Right kidney (tissue), 9 donors: ENCODE results near the gene AUH.
"Not testable (repeated sequence)": the region's sequence is repeated elsewhere in the genome, so short reads cannot be mapped to it uniquely, and the experiment has no call there.

Experiments used
- DNase-seq: peaks from one replicate; pipeline ENCODE4 v3.0.0-alpha.2; 2016
- long read RNA-seq, 8 donors: transcript quantifications; one replicate each; lab custom pipeline, GENCODE V29; 2026

The AUH gene, protein sequence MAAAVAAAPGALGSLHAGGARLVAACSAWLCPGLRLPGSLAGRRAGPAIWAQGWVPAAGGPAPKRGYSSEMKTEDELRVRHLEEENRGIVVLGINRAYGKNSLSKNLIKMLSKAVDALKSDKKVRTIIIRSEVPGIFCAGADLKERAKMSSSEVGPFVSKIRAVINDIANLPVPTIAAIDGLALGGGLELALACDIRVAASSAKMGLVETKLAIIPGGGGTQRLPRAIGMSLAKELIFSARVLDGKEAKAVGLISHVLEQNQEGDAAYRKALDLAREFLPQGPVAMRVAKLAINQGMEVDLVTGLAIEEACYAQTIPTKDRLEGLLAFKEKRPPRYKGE
- long read RNA-seq, donor 1, transcript AUH-202 (10 exons, 1,577 nt), result major isoform, 12 of 17 reads
- long read RNA-seq, donor 1, partial matches to known transcripts, result 5 of 17 reads
- long read RNA-seq, donor 1, other reads (novel, unspliced or antisense), result 0 of 17 reads
- long read RNA-seq, donor 2, transcript AUH-202 (10 exons, 1,577 nt), result major isoform, 13 of 20 reads
- long read RNA-seq, donor 2, partial matches to known transcripts, result 7 of 20 reads
- long read RNA-seq, donor 2, other reads (novel, unspliced or antisense), result 0 of 20 reads
- long read RNA-seq, donor 3, transcript AUH-202 (10 exons, 1,577 nt), result major isoform, 10 of 11 reads
- long read RNA-seq, donor 3, partial matches to known transcripts, result 0 of 11 reads
- long read RNA-seq, donor 3, other reads (novel, unspliced or antisense), result 0 of 11 reads
- long read RNA-seq, donor 4, transcript AUH-202 (10 exons, 1,577 nt), result major isoform, 9 of 9 reads
- long read RNA-seq, donor 4, partial matches to known transcripts, result 0 of 9 reads
- long read RNA-seq, donor 4, other reads (novel, unspliced or antisense), result 0 of 9 reads
- long read RNA-seq, donor 5, transcript AUH-202 (10 exons, 1,577 nt), result major isoform, 22 of 29 reads
- long read RNA-seq, donor 5, partial matches to known transcripts, result 7 of 29 reads
- long read RNA-seq, donor 5, other reads (novel, unspliced or antisense), result 0 of 29 reads
- long read RNA-seq, donor 6, transcript AUH-202 (10 exons, 1,577 nt), result major isoform, 19 of 25 reads
- long read RNA-seq, donor 6, partial matches to known transcripts, result 6 of 25 reads
- long read RNA-seq, donor 6, other reads (novel, unspliced or antisense), result 0 of 25 reads
- long read RNA-seq, donor 7, transcript AUH-202 (10 exons, 1,577 nt), result major isoform, 16 of 25 reads
- long read RNA-seq, donor 7, partial matches to known transcripts, result 9 of 25 reads
- long read RNA-seq, donor 7, other reads (novel, unspliced or antisense), result 0 of 25 reads
- long read RNA-seq, donor 8, transcript AUH-202 (10 exons, 1,577 nt), result major isoform, 16 of 17 reads
- long read RNA-seq, donor 8, partial matches to known transcripts, result 0 of 17 reads
- long read RNA-seq, donor 8, other reads (novel, unspliced or antisense), result 0 of 17 reads

DNA sequence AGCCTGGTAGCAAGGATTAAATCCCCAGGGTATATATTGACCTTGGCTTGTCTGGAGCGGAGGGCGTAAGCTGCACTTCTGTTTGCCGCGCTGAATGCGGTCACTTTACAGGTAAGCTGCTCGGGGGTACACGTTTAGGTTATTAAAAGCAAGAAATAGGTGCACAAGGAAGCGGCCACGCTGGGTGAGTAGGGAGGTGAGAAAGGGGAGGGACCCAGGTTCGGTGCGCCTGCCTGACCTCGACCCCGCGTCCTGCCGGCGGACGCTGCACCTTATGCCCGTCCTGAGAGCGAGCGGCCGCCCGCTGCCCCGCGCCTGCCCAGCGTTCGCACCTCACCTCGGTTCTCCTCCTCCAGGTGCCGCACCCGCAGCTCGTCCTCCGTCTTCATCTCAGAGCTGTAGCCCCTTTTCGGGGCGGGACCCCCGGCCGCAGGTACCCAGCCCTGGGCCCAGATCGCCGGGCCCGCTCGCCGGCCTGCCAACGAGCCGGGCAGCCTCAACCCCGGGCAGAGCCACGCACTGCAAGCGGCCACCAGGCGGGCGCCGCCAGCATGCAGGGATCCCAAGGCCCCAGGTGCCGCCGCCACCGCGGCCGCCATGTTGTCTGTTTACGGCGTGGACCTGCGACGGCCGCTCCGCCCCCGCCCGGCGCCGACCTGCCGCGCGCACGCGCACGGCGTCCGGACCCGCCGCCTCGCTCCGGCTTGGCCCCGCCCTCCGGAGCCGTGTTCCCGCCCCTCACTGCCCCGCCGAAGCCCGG is at the start of gene AUH:
Gene AUH (minus strand): TSS at position 628 of the 760 bp plus-strand sequence. CDS start 29 bp downstream, at position 599.
- peak; percentile 90 for DNase-seq

DNA sequence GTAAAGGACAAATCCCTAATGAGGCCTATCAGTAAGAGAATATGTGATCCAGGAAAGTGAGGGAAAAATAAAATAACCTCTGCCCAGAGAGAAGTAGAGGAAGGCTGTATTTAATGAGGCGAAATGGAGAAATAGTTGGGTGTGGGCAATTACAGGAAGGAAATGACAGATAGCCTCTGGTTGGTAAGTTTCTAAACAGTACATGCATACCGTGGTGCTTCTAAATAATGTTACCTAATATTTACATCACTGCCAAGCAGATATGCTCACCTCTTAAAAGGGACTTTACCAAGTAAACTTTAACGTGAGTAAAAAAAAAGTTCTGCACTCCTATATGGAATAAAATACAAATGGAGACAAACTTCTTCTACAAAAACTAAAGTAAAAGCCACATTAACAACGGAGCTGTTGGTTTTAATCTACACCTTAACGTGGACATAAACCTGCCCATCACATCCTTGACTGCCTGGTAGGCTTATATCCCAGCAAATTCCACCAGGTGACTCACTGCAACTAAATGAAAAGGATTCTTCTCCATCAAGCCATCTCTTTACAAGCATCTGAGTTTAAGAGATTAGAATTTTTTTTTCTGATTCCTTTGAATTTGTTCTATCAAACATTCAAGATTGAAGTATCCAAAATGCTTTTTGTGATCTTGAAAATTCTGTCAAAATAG is 49.5 kb upstream of the AUH start:
- DNase-seq, result no peak

DNA sequence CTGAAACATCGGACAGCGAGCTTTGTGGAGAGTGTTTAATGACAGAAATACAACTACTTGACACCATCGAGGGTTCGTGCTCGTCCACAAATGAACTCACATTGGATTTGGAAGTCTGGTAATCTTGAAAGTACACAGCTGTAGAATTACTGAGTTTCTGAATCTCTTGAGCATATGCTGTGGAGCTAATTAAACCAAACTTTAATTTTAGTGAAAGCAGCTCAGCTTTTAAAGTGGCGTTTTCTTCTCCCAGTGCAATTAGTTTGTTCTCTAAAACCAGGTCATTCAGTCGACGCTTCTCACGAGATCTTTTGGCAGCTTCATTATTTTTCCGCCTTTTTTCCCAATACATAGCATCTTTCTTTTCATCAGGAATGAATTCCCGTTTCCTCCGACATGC is 48.4 kb upstream of the AUH start:
- DNase-seq, result no peak

DNA sequence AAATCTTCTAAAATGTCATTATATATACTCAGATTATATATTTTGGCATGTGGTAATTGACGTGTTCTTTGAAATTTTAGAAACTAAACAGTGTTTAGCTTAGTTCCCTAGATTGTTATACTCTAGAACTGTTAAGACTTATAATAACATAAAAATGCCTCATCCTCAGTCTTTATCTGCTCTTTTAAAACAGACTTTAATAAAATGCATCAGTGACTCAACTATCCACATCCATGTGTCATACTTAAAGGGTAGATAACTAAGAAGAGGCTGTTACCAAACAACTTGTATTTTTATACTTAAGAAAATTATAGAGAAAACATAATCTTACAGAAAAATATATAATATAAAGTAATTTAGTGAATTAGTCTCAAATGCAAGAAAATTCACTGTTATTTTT is 46.8 kb upstream of the AUH start:
- DNase-seq, result no peak

DNA sequence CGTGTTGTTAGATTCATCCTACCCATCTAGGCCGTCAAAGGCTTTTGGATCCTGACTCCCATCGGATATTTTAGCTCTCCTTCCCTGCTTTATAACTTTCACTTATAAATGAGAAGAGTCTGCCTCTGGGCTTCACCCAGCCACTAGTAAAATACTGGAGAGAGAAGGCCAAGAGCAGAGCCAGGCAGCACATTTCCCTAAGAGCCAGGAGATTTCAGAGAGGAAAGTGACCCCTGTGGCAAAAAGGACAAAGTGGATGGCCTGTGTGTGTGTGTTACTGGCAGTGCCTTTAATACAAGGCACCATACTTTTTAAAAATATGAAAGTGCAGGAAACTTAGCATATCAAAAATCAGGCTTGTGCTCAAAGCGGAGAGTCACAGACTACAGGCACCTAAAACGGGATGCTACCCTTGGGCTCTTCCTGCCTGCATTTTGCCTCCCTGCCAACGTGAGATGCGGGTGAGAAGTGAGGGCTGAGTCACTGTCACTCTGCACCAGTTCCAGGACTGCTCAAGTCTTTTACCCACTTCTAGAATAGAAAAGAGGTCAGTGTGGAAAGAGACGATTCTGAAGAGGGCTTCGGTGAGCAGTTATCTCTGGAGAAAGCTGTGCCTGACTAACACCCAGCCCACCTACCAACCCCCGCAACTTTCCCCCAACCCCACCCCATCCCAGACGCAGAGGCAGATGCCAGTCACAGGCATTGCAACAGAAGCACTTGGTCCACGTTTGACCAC is 46.0 kb upstream of the AUH start:
- no peak for DNase-seq

DNA sequence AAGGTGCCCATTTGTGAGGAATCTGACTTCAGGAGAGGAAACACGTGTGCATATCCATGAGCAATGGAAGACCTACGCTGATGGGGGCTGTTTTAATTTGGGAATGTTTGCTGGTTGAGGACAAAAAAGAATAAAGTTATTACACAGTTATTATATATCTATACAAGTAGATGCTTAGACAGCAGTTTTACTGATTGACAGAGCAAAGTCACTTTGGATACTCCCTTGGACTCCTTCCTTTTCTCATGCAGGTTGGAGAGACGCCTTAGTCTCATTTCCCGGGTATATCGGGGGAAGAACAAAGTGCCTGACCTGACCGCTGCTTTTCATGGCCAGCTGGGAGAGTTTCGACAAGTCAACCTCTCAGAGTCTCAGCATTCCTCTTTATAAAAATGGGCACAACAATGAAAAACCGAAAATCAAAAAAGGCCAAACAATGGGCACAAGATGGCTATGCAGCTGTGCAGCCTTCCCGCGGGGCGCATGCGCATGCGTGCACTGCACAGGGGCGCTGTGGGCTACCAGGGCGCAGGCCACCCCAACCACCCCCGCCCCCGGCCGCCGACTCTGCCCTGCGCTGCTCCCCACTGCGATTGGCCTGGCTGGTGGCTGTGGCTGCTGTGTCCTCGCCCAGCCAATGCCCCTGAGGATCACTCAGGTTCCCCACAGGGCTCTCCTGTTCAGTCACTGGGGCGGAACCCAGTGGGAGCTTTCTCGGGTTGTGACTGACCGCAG is 43.8 kb upstream of the AUH start:
- no peak for DNase-seq

DNA sequence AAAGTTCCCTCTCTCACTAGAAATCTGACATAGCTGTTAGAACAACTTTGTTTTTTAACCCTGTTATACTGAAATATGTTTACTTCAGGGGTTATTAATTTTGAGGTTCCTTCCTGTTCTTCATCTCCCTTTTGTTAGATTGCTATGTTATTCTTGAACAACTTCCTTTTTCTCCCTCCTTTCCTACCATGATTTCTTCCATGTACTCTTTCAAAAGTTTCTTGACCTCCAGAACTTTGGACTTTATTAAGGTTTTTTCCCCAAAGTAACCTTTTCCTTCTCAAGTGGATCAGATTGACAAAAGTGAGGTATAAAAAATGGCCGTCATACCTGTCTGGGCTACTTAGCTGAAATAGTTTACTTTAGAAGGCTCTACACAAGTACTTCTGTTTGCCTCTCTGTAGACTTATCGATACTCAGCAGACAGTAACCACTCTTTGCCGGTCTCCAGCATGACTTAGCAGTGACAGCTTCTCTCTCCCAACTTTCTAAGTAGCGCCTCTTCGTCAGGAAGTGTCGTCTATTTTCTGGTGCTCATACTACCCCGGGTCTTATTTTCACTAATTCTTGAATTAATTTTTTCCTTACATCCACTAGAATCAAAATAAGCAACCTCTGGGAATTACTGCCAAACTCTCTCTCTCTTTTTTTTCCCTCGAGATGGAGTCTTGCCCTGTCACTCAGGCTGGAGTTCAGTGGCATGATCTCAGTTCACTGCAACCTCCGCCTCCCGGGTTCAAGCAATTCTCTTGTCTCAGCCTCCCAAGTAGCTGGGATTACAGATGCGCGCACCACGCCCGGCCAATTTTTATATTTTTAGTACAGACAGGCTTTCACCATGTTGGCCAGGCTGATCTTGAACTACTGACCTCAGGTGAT is 42.2 kb upstream of the AUH start:
- no peak for DNase-seq

DNA sequence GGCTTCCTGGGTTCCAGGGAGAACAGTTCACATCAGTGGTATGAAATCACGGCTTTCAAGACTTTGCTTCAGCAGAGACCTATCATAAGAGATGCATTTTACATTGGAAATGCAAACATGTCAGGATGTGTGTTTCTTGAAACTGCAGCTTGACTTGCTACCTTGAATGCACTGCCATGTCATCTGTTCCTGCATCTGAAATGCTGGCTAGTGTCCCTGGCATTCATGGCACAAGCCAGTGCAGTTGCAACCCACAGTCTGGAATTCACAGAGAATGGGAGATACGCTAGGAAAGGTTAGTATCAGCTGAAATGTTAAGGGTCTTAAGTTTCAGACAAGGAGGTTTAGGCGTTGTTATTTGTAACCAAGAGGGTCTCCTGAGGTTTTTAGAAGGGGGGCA is 37.2 kb upstream of the AUH start:
- no peak for DNase-seq

DNA sequence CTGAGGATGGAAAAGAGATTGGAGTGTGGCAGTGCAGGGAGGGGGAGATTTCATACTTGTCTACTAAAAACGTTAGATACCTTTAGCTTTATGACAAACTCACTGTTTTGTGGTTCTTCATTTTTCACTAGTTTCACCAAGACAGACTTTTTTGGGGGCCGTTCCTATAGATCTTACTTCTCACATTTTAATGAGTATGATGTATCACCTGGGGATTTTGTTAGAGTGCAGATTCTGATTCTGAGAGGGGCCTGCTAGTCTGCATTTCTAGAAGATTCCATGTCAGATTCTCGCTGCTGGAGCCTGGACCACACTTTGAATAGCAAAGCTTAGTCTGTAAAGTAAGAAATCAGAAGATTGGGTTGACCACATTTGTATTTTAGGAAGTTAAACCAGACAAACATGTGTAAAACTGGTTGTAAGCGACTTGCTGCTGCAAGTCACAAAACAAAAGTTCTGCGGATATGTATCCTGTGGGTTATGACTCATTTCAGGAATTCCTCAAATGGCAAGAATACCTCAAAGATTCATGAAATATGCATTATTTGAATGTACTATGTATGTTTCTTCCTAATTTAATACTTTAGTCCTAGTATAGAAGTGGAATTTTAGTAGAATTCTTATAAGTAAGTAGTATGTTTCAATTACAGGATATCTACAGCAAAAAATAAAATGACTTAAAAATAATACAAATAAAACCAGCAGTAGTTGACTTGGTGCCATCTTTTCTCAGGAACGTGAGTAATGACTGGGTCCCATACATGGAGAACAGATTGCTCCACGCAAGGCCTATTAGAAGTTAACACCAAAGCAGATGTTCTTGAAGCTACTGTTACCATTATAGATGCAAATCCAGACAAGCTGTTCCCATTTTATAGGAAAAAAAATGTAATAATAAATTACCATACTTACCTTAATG is 34.1 kb upstream of the AUH start:
- no peak for DNase-seq

DNA sequence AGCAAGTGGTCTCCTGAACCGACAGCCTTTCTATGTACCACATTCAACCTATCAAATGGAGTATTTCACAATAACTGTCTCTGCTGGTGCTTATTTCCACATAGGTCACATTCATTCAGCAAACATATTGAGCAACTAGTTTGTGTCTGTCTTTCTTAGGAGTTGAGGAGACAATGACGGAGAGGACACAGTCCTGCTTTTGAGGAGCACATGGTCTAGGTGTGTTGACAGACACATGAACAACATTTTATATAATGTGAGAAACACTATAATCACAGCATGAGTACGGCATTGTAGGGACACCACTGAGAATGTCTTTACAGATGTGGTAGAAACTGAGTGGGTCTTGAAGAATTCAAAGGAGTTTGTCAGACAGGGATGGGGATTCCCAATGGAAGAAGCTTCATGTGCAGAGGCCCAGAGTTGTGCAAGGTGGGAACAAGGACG is 33.4 kb upstream of the AUH start:
- no peak for DNase-seq

DNA sequence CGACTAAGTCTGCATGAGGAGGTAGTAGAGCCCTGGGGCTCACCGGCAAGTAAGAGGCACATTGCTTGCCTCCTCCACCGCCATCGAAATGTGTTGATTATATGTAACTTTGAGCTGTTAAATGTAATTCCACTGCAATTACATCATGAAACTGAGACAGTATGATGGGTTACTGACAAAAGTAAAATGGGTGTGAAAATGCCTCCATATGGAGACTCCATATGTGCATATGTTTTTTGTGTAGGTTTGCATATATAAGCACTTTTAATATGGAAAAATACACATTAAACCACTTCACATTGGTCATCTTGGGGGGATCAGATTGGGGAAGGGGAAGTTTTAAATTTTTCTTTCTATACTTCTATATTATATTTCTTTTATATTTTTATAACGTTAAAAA is 32.1 kb upstream of the AUH start:
- DNase-seq, result no peak

DNA sequence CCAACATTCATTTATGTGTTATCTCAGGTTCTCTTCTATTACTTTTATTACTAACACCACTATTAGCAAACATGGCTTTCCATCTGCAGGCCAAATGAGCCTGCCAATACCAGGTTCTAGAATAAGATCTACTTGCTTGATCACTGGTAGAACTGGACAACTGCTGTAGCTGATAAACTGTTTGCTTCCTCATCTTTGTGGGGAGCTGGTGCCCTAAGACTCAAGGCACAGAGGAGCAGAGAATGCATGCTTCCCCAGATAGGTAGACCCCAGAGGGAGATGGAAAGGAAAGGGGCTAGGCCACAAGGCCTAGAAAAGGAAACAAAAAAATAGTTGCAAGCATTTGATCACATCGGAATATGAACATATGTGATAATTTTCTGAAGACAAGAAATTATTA is 30.7 kb upstream of the AUH start:
- no peak for DNase-seq

DNA sequence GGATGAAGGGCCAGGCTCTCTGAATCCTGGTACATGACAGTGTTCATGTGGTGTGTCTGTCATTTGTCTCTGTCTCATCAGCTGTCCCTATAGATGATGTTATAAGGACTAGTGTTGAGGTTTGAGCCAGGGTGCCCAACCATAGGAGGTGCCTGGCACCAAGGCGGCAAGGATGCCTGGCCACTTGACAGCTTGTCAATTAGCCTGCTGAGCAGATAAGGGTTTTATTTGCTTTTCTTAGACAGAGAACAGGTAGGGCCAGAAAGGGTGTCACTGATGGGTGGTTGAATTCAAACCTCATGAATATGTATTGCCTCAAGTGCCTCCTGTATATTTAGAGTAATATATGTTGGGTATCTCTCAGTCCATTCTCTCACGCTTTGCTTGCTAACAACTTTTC is 30.1 kb upstream of the AUH start:
- no peak for DNase-seq

DNA sequence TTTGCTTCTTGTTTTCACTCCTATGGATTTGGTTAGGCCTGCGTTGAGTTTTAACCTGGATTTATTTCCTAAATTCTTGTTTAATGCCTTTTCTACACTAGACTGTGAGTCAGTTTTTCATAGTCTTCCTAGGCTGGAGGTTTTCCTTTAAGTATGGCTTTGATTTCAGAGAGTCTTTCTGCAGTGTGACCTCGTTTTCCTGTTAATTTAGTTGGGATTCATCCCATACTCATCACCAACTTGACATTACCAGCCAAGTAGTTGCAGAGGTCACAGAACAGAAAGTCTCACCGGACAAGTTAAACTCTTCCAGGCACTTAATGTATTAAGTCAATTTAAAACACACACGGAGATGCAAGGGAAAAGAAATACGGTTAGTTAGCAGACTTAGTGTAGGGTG is 29.7 kb upstream of the AUH start:
- DNase-seq, result no peak

DNA sequence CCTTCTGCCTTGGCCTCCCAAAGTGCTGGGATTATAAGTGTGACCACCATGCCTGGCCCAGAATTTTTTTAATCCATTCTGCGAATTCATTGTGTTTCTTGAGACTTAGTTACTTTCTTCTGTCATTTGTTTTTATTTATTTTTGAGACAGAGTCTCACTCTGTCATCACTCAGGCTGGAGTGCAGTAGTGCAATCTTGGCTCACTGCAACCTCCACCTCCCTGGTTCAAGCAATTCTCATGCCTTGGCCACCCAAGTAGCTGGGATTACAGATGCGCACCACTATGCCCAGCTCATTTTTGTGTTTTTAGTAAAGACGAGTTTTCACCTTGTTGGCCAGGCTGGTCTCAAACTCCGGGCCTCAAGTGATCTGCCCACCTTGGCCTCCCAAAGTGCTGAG is 28.0 kb upstream of the AUH start:
- not testable (repeated sequence) for DNase-seq

DNA sequence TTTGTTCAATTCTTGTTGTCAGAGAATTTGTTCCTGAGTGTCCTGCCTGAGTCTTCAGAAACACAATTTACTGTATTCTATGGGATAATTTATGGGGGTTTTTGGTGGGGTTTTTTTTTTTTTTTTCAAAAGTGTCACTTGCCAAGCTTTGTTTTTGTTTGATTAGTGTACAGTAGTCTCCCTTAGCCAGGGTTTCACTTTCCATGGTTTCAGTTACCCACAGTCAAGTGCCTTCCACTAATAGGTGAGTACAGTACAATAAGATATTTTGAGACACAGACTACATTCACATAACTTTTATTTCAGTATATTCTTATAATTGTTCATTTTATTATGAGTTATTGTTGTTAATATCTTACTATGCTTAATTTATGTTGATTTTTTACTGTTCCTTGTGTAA is 25.0 kb upstream of the AUH start:
- no peak for DNase-seq

DNA sequence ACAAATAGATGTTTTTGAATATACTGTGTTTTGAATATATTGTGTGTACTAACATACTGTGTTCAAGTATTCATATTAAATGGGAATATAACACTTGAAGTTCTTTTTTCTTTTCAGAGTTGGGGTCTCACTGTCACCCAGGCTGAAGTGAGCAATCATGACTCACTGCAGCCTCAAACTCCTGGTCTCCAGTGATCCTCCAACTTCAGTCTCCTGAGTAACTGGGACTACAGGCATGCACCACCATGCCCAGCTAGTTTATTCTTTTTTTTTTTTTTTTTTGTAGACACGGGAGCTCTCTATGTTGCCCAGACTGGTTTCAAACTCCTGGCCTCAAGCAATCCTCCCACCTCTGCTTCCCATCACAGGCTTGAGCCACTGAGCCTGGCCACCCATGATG is 23.2 kb upstream of the AUH start:
- no peak for DNase-seq
